K562 (cell line): ENCODE data around the gene USP48.

Experiments
- CXXC5 ChIP-seq: fragments of 250-450 bp; sonication (Bioruptor Pico); IDR thresholded peaks from 2 replicates; pipeline ENCODE4 v1.8.0; 2022; ENCODE audit warnings: inconsistent platforms, mild to moderate bottlenecking, moderate library complexity
- ETV1 ChIP-seq: fragments of 450-650 bp; conservative IDR thresholded peaks from 2 replicates; pipeline ENCODE4 v1.6.1; 2016; ENCODE audit warnings: missing genetic modification characterization, control low read depth, low read depth, missing compliant biosample characterization
- GABPB1 ChIP-seq: sonication (generic); formaldehyde crosslinking; IDR thresholded peaks from 2 replicates; pipeline ENCODE4 v1.8.0; 2022; ENCODE audit warnings: mild to moderate bottlenecking, missing genetic modification reagents
- MXI1 ChIP-seq: IDR thresholded peaks from 2 replicates; pipeline ENCODE4 v1.6.1; 2011; ENCODE audit warnings: low read depth, mild to moderate bottlenecking, improper control_type of control experiment, low read length
- MYC ChIP-seq, 2 experiments: fragments of 250-450 bp in 1 of 2; sonication (Bioruptor Pico) in 1 of 2; IDR thresholded peaks; 2 replicates each; pipeline versions ENCODE4 v1.5.1 to v1.6.1; 2012 to 2021; ENCODE audit warnings: low read depth in 2 of 2, borderline replicate concordance in 1 of 2, improper control_type of control experiment in 1 of 2, low read length in 1 of 2, mild to moderate bottlenecking in 1 of 2, moderate library complexity in 1 of 2
- NFE2L1 ChIP-seq: fragments of 450-650 bp; IDR thresholded peaks from 2 replicates; pipeline ENCODE4 v1.6.1; 2016; ENCODE audit warnings: missing genetic modification characterization, low read depth, mild to moderate bottlenecking, missing compliant biosample characterization, moderate library complexity, borderline replicate concordance
- PTRF ChIP-seq: fragments of 450-650 bp; IDR thresholded peaks from 2 replicates; pipeline ENCODE4 v1.6.1; 2016; ENCODE audit warnings: mild to moderate bottlenecking, missing genetic modification characterization, missing compliant biosample characterization
- RBM39 ChIP-seq: fragments of 200-400 bp; formaldehyde crosslinking; optimal IDR thresholded peaks from 2 replicates; pipeline ENCODE3; 2018; ENCODE audit warnings: low read depth, low read length
- USF1 ChIP-seq: sonication (generic); formaldehyde crosslinking; IDR thresholded peaks from 2 replicates; pipeline ENCODE4 v1.9.0; 2022; ENCODE audit warnings: mild to moderate bottlenecking, missing genetic modification reagents
- ZNF217 ChIP-seq: sonication (generic); formaldehyde crosslinking; IDR thresholded peaks from 2 replicates; pipeline ENCODE4 v1.8.0; 2022; ENCODE audit warnings: mild to moderate bottlenecking, missing genetic modification reagents
- TF ChIP-seq, protein P1 (sequence below): sonication (generic); formaldehyde crosslinking; IDR thresholded peaks from 2 replicates; pipeline ENCODE4 v1.8.0; 2022; ENCODE audit warnings: mild to moderate bottlenecking, low read depth, missing genetic modification reagents

DNA sequence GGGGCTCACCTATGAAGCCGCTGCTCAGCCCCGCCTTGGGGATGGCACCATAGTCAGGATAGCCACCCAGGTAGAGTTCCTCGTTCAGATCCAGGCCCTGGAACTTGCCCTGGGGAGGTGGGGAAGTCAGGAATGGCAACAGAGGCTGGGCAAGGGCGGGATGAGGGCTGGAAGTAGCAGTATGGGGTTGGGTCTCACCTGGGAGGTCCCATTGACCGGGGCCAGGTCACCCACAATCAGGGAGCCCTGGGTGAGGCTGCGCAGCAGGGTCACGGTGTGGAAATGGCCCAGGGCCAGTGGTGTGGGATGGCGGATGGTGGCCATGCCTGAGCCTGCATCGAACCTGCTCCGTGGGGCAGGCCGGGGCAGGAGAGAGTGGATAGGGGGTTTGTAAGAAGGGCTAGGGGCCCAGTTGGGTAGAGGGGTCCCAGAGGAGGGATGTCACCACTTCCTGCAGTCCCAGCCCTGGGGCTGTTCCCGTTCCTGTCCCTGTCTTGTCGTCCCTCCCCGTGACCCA lies 48.6 kb upstream of the USP48 start:
- TF ChIP-seq GABPB1 (CRISPR knock-in tag) (no peak), ETV1 (tag) (no peak), RBM39 (no peak), CXXC5 (CRISPR knock-in tag) (no peak), NFE2L1 (tag) (no peak), MXI1 (no peak), ZNF217 (CRISPR knock-in tag) (no peak), PTRF (tag) (no peak), MYC (IDR thresholded peaks at IDR 0.05; ENCODE audit: low read depth, low read length) (no peak), MYC (CRISPR knock-in tag; IDR thresholded peaks at IDR 0.05; ENCODE audit: borderline replicate concordance, low read depth) (no peak), USF1 (CRISPR knock-in tag) (no peak)
- TF ChIP-seq, protein P1, sequence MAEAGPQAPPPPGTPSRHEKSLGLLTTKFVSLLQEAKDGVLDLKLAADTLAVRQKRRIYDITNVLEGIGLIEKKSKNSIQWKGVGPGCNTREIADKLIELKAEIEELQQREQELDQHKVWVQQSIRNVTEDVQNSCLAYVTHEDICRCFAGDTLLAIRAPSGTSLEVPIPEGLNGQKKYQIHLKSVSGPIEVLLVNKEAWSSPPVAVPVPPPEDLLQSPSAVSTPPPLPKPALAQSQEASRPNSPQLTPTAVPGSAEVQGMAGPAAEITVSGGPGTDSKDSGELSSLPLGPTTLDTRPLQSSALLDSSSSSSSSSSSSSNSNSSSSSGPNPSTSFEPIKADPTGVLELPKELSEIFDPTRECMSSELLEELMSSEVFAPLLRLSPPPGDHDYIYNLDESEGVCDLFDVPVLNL (CRISPR knock-in tag): no peak
